Eye (tissue), 1 donor: ENCODE measurements around the gene C2CD5.
"Not testable (repeated sequence)": the region's sequence is repeated elsewhere in the genome, so short reads cannot be mapped to it uniquely, and the experiment has no call there.

ENCODE experiments used
- DNase-seq: peaks from one replicate; pipeline ENCODE4 v3.0.0-alpha.2; 2015

The C2CD5 gene

GRCh38 chr12:22536346-22536945 is 7.9 kb downstream of the C2CD5 start:
- no peak for DNase-seq

GRCh38 chr12:22535478-22535877 is 8.9 kb downstream of the C2CD5 start:
- DNase-seq = no peak

- DNase-seq = no peak
These were observed 9.3 kb downstream of the C2CD5 start for GRCh38 chr12:22535038-22535437.

GRCh38 chr12:22533155-22533554 is 11.2 kb downstream of the C2CD5 start:
- DNase-seq = no peak

- DNase-seq = no peak
These were observed 12.0 kb downstream of the C2CD5 start for GRCh38 chr12:22532317-22532716.

- DNase-seq = no peak
These were observed 13.1 kb downstream of the C2CD5 start for GRCh38 chr12:22531205-22531604.

GRCh38 chr12:22529281-22530060 is 14.9 kb downstream of the C2CD5 start:
- no peak for DNase-seq

- no peak for DNase-seq
These were observed 16.3 kb downstream of the C2CD5 start for GRCh38 chr12:22527999-22528398.

- DNase-seq = no peak
These were observed 17.5 kb downstream of the C2CD5 start for GRCh38 chr12:22526836-22527235.

GRCh38 chr12:22525426-22525825 is 18.9 kb downstream of the C2CD5 start:
- DNase-seq = no peak

- DNase-seq = no peak
These were observed 25.3 kb downstream of the C2CD5 start for GRCh38 chr12:22518998-22519397.

- DNase-seq = no peak
These were observed 26.2 kb downstream of the C2CD5 start for GRCh38 chr12:22518060-22518719.

GRCh38 chr12:22514875-22515274 is 29.5 kb downstream of the C2CD5 start:
- DNase-seq = no peak

GRCh38 chr12:22505826-22506225 is 38.5 kb downstream of the C2CD5 start:
- DNase-seq = no peak

GRCh38 chr12:22500100-22500499 is 44.2 kb downstream of the C2CD5 start:
- DNase-seq = no peak

GRCh38 chr12:22499445-22499844 is 44.9 kb downstream of the C2CD5 start:
- no peak for DNase-seq

GRCh38 chr12:22494319-22494718 is 50.0 kb downstream of the C2CD5 start:
- DNase-seq = no peak

GRCh38 chr12:22491034-22491433 is 53.3 kb downstream of the C2CD5 start:
- DNase-seq = no peak

GRCh38 chr12:22488478-22488877 is 55.9 kb downstream of the C2CD5 start:
- no peak for DNase-seq

GRCh38 chr12:22487683-22488082 is 56.7 kb downstream of the C2CD5 start:
- DNase-seq = not testable (repeated sequence)

- DNase-seq = no peak
These were observed 62.7 kb downstream of the C2CD5 start for GRCh38 chr12:22481547-22482104.

- not testable (repeated sequence) for DNase-seq
These were observed 63.5 kb downstream of the C2CD5 start for GRCh38 chr12:22480814-22481213.

- no peak for DNase-seq
These were observed 64.3 kb downstream of the C2CD5 start for GRCh38 chr12:22480016-22480415.

GRCh38 chr12:22477894-22478287 is 66.5 kb downstream of the C2CD5 start:
- no peak for DNase-seq
